ENCODE results near the gene CA5A. TPM values are rescaled to one million over a fixed set of nuclear protein-coding genes. Genes with fewer than 3 reads are reported as not detected.
A peak's percentile ranks its signal among the peaks of the same experiment; 100 is the strongest.

Gene CA5A
- total and polyA plus RNA-seq, 2 of the 13 experiments (the other 11 are each of a cell fraction or from before 2014, with no cell fraction given): 66.8 to 106 TPM

DNA sequence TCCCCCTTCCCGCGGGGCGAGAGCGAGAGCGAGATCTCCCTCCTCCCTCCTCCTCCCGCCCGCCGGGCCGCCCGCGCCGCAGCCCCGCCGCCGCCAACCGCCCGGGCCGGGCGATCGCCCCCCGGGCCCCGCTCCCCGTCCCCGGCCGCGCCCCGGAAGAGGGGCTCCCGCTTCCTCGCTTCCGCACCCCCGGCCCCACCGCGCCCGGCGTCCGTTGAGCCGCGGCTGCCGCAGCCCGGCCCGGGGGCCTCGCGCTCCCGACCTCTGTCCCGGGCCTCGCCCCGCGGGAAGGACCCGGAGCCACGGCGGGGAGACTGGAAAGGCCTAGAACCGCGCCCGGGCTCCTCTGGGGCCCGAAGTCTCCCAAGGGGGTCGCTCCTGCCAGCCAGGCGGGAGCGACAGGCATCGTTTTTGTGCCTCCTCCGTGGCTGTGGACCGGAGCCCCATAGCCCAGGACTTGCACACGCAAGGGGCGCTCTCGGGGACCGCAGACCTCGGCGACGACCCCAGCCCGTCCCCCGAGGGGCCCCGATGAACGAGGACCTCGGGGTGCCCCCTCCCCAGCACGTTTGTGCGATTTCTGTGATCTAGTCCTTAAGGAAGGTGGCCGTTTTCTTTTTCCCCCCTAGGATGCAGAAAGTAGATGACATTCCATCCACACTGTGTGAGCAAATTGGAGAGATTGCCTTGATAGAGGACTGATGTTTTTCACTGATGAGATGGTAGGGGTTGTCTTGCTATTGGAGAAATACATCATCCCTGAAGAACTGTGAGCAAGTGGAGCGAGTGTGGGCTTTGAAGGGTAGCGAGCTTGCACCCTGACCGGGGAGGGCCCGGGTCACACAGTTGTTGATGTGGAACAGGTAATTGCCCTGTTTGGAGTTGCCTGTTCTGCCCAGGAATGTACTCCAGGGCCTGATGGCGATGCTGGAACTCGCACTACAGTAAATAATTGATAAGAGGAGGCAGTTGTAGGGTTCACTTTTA, 15.5 kb upstream of the CA5A start (continued):
- TF ChIP-seq KDM5B (CRISPR knock-in tag; IDR thresholded peaks at IDR 0.05; ENCODE audit: borderline replicate concordance): peak; percentile 71
- TF ChIP-seq, protein P1, sequence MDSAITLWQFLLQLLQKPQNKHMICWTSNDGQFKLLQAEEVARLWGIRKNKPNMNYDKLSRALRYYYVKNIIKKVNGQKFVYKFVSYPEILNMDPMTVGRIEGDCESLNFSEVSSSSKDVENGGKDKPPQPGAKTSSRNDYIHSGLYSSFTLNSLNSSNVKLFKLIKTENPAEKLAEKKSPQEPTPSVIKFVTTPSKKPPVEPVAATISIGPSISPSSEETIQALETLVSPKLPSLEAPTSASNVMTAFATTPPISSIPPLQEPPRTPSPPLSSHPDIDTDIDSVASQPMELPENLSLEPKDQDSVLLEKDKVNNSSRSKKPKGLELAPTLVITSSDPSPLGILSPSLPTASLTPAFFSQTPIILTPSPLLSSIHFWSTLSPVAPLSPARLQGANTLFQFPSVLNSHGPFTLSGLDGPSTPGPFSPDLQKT (CRISPR knock-in tag; IDR thresholded peaks at IDR 0.05; ENCODE audit: borderline replicate concordance): no peak
- peak; percentile 24; the same call in 1 of the 2 replicates for TF ChIP-seq TAF1 (CRISPR knock-in tag; IDR thresholded peaks at IDR 0.05)
- 0 out of 2 replicates have a peak, but pooled peaks have one; percentile 21 for TF ChIP-seq SNAPC5 (CRISPR knock-in tag; IDR thresholded peaks at IDR 0.05; ENCODE audit: borderline replicate concordance)
- no peak for TF ChIP-seq ATF7 (IDR thresholded peaks at IDR 0.05)
- TF ChIP-seq ATF7 (CRISPR knock-in tag; IDR thresholded peaks at IDR 0.05): no peak; the same call in 1 of the 2 replicates
- no peak for TF ChIP-seq RARG (CRISPR knock-in tag; IDR thresholded peaks at IDR 0.05; ENCODE audit: low read depth)
- TF ChIP-seq SATB2 (CRISPR knock-in tag; IDR thresholded peaks at IDR 0.05): no peak
- no peak for TF ChIP-seq SMAD1 (CRISPR knock-in tag; IDR thresholded peaks at IDR 0.05; ENCODE audit: borderline replicate concordance, low read depth)
- peak; percentile 10; the same call in 1 of the 2 replicates for TF ChIP-seq KMT2A (CRISPR knock-in tag; IDR thresholded peaks at IDR 0.05)
- TF ChIP-seq ZBTB21 (CRISPR knock-in tag; IDR thresholded peaks at IDR 0.05): no peak
- TF ChIP-seq ZNF160 (CRISPR knock-in tag; IDR thresholded peaks at IDR 0.05): no peak
